ENCODE results near the gene APEH. TPM values are rescaled to one million over a fixed set of nuclear protein-coding genes. Genes with fewer than 3 reads are reported as not detected.

APEH gene
- total RNA-seq, 4 donors from 2014 or later, result 53.9 to 151 (median 116) TPM

GRCh38 chr3:49664300-49664699, 9.9 kb upstream of the APEH start:
- no peak for DNase-seq
- H3K36me3 ChIP-seq, result no peaks in the 10 kb centered on the region
- intact Hi-C loops (cut with DNase I; ENCODE audit: low total_unique reads), result no loop called here
- peaks cover 16% of the 10 kb centered on the region for H3K27me3 ChIP-seq
- 91 to 100% methylated on average over 2 to 11 of the region's 11 CpGs for WGBS, 2 donors (ENCODE audit: low coverage in 1 of 2)
- no peaks in the 10 kb centered on the region for H3K4me1 ChIP-seq
- no peak overlapping the region for H3K27ac ChIP-seq
- H3K4me3 ChIP-seq, result no peak overlapping the region
- TF ChIP-seq CTCF (IDR thresholded peaks at IDR 0.05) (no peak), POLR2A (IDR thresholded peaks at IDR 0.05) (no peak), EP300 (IDR thresholded peaks at IDR 0.05; ENCODE audit: low read depth) (no peak), POLR2AphosphoS5 (IDR thresholded peaks at IDR 0.05) (no peak)
- no peaks in the 10 kb centered on the region for H3K9me3 ChIP-seq
- in situ Hi-C loops (cut with MboI; ENCODE audit: low pct_ligation_motif_present in 1 of 4, low pct_unique_long_range_greater_than_20kb in 1 of 4, low sequenced_read_pairs in 3 of 4), result loop anchor here in 1 of 4 donors (10.0 kb wide), 1 partner anchor 119 kb away; no protein-coding TSS in a partner anchor

- H3K36me3 ChIP-seq, result no peaks in the 10 kb centered on the region
- in situ Hi-C loops (cut with MboI; ENCODE audit: low pct_ligation_motif_present in 1 of 4, low pct_unique_long_range_greater_than_20kb in 1 of 4, low sequenced_read_pairs in 3 of 4) (loop anchor here in 1 of 4 donors (10.0 kb wide), 1 partner anchor 121 kb away; no protein-coding TSS in a partner anchor), intact Hi-C loops (cut with DNase I; ENCODE audit: low total_unique reads) (no loop called here)
- TF ChIP-seq POLR2A (IDR thresholded peaks at IDR 0.05) (no peak), EP300 (IDR thresholded peaks at IDR 0.05; ENCODE audit: low read depth) (no peak), POLR2AphosphoS5 (IDR thresholded peaks at IDR 0.05) (no peak), CTCF (IDR thresholded peaks at IDR 0.05) (no peak)
- H3K4me3 ChIP-seq, result no peak overlapping the region
- no peak for DNase-seq
- H3K27ac ChIP-seq, result no peak overlapping the region
- H3K4me1 ChIP-seq, result no peaks in the 10 kb centered on the region
- 72% methylated on average over 6 of the region's 6 CpGs; no CpG with 5 or more reads in 1 of the 2 donors for WGBS, 2 donors (ENCODE audit: low coverage in 1 of 2)
- H3K9me3 ChIP-seq, result no peaks in the 10 kb centered on the region
- H3K27me3 ChIP-seq, result peaks cover 16% of the 10 kb centered on the region
Measured at GRCh38 chr3:49665822-49666519, 8.2 kb upstream of the APEH start.

- intact Hi-C loops (cut with DNase I; ENCODE audit: low total_unique reads) (no loop called here), in situ Hi-C loops (cut with MboI; ENCODE audit: low pct_ligation_motif_present in 1 of 4, low pct_unique_long_range_greater_than_20kb in 1 of 4, low sequenced_read_pairs in 3 of 4) (loop anchor here in 1 of 4 donors (10.0 kb wide), 1 partner anchor 122 kb away; no protein-coding TSS in a partner anchor)
- 15 to 39% methylated on average over 4 to 8 of the region's 8 CpGs for WGBS, 2 donors (ENCODE audit: low coverage in 1 of 2)
- Histone ChIP-seq H3K4me1 (no peaks in the 10 kb centered on the region), H3K27ac (no peak overlapping the region), H3K27me3 (peaks cover 16% of the 10 kb centered on the region), H3K36me3 (no peaks in the 10 kb centered on the region), H3K4me3 (no peak overlapping the region), H3K9me3 (no peaks in the 10 kb centered on the region)
- DNase-seq, result no peak
- TF ChIP-seq POLR2A (IDR thresholded peaks at IDR 0.05), result no peak
- no peak for TF ChIP-seq POLR2AphosphoS5 (IDR thresholded peaks at IDR 0.05)
- TF ChIP-seq CTCF (IDR thresholded peaks at IDR 0.05), result no peak
- no peak for TF ChIP-seq EP300 (IDR thresholded peaks at IDR 0.05; ENCODE audit: low read depth)
Measured at GRCh38 chr3:49666592-49666991, 7.6 kb upstream of the APEH start.

- DNase-seq, result no peak
- no peaks in the 10 kb centered on the region for H3K36me3 ChIP-seq
- H3K4me1 ChIP-seq, result no peaks in the 10 kb centered on the region
- peaks cover 16% of the 10 kb centered on the region for H3K27me3 ChIP-seq
- H3K9me3 ChIP-seq, result no peaks in the 10 kb centered on the region
- TF ChIP-seq POLR2AphosphoS5 (IDR thresholded peaks at IDR 0.05), result no peak
- no peak for TF ChIP-seq EP300 (IDR thresholded peaks at IDR 0.05; ENCODE audit: low read depth)
- TF ChIP-seq POLR2A (IDR thresholded peaks at IDR 0.05), result no peak
- no peak for TF ChIP-seq CTCF (IDR thresholded peaks at IDR 0.05)
- 78 to 91% methylated on average over 4 to 24 of the region's 25 CpGs for WGBS, 2 donors (ENCODE audit: low coverage in 1 of 2)
- intact Hi-C loops (cut with DNase I; ENCODE audit: low total_unique reads) (no loop called here), in situ Hi-C loops (cut with MboI; ENCODE audit: low pct_ligation_motif_present in 1 of 4, low pct_unique_long_range_greater_than_20kb in 1 of 4, low sequenced_read_pairs in 3 of 4) (loop anchor here in 1 of 4 donors (10.0 kb wide), 1 partner anchor 123 kb away; no protein-coding TSS in a partner anchor)
- no peak overlapping the region for H3K27ac ChIP-seq
- H3K4me3 ChIP-seq, result no peak overlapping the region
Measured at GRCh38 chr3:49667701-49668413, 6.3 kb upstream of the APEH start.

Measured in transverse colon (tissue), 4 donors.